CD4-positive, alpha-beta memory T cell (primary cell): ENCODE measurements around the gene MLPH. TPM values are rescaled to one million over a fixed set of nuclear protein-coding genes. Genes with fewer than 3 reads are reported as not detected.

ENCODE experiments used
- CTCF ChIA-PET: fragments of 350-600 bp; sonication (Branson Sonifier 250); formaldehyde crosslinking; loops from one replicate; lab custom pipeline; 2021; ENCODE audit warnings: inconsistent platforms; ENCODE audit not compliant: partially characterized antibody; lab: Charles Lee
- POLR2A ChIA-PET: fragments of 350-600 bp; sonication (Branson Sonifier 250); formaldehyde crosslinking; loops from one replicate; lab custom pipeline; 2021; ENCODE audit not compliant: partially characterized antibody; lab: Charles Lee
- DNase-seq, 5 donors: peaks; one replicate each; pipeline versions ENCODE4 v3.0.0 to v3.0.0-alpha.2; 2020 to 2022; ENCODE audit warnings: mixed read lengths in 1 of 5
- H3K27ac ChIP-seq: one replicate; pipeline ENCODE4 v1.7.0; 2013; ENCODE audit warnings: low read depth, low read length
- H3K27me3 ChIP-seq: 2 replicates; pipeline ENCODE4 v1.7.0; 2013; ENCODE audit warnings: mild to moderate bottlenecking, low read length, moderate library complexity; ENCODE audit not compliant: insufficient read depth
- H3K36me3 ChIP-seq: 2 replicates; pipeline ENCODE4 v1.7.0; 2013; ENCODE audit warnings: mild to moderate bottlenecking, low read length, moderate library complexity; ENCODE audit not compliant: insufficient read depth
- H3K4me1 ChIP-seq: 2 replicates; pipeline ENCODE4 v1.7.0; 2013; ENCODE audit warnings: mild to moderate bottlenecking, low read length, moderate library complexity; ENCODE audit not compliant: insufficient read depth
- H3K4me3 ChIP-seq, 2 donors: one replicate each; pipeline ENCODE4 v1.7.0; 2013; ENCODE audit warnings: low read length in 2 of 2, mild to moderate bottlenecking in 1 of 2
- H3K9me3 ChIP-seq, 2 donors: one replicate each; pipeline ENCODE4 v1.7.0; 2013; ENCODE audit warnings: low read length in 2 of 2, control low read depth in 1 of 2; ENCODE audit not compliant: control insufficient read depth in 1 of 2
- H3K27ac Mint-ChIP-seq, 7 donors: one replicate each; pipeline ENCODE4 v1.8.0; 2020 to 2021; ENCODE audit warnings: mixed read lengths in 7 of 7, mild to moderate bottlenecking in 6 of 7, inconsistent platforms in 3 of 7, moderate library complexity in 3 of 7
- H3K27me3 Mint-ChIP-seq, 2 donors: one replicate each; pipeline ENCODE4 v1.8.0; 2020 to 2021; ENCODE audit warnings: mixed read lengths in 2 of 2
- H3K36me3 Mint-ChIP-seq, 2 donors: one replicate each; pipeline ENCODE4 v1.8.0; 2020 to 2021; ENCODE audit warnings: mixed read lengths in 2 of 2, inconsistent platforms in 1 of 2, mild to moderate bottlenecking in 1 of 2
- H3K4me1 Mint-ChIP-seq, 4 donors: one replicate each; pipeline ENCODE4 v1.8.0; 2020 to 2021; ENCODE audit warnings: mixed read lengths in 4 of 4, mild to moderate bottlenecking in 1 of 4
- H3K4me3 Mint-ChIP-seq, 8 donors: one replicate each; pipeline ENCODE4 v1.8.0; 2020 to 2021; ENCODE audit warnings: mixed read lengths in 8 of 8, mild to moderate bottlenecking in 7 of 8, moderate library complexity in 6 of 8, inconsistent platforms in 3 of 8
- H3K9me3 Mint-ChIP-seq, 8 donors: one replicate each; pipeline ENCODE4 v1.8.0; 2020 to 2021; ENCODE audit warnings: mixed read lengths in 8 of 8, mild to moderate bottlenecking in 5 of 8, inconsistent platforms in 3 of 8, moderate library complexity in 1 of 8
- intact Hi-C: fragments of 100-400 bp; cut with micrococcal nuclease; formaldehyde crosslinking; loops from one replicate; pipeline ENCODE4 v1.15.1; 2023
- polyA plus RNA-seq, 2 donors: library from polyadenylated mRNA; unstranded; fragments of 300-500 nt; fragmentation: Illumina TruSeq; gene quantifications; one replicate each; pipeline ENCODE4 v1.2.3, GENCODE V29; 2021
- total RNA-seq, 2 experiments: library from RNA; stranded (reverse); gene quantifications; one replicate each; pipeline ENCODE4 v1.2.3, GENCODE V29; 2021

The MLPH gene
- total and polyA plus RNA-seq, 4 experiments from 2014 or later = not detected

- CTCF ChIA-PET = interaction anchor here (1.6 to 2.4 kb wide), 2 partner anchors 21 to 25 kb away, joined by 3 to 7 read pairs; no protein-coding TSS in a partner anchor
- intact Hi-C loops = no loop called here
Measured at GRCh38 chr2:237533668-237534161, 46.7 kb downstream of the MLPH start.

GRCh38 chr2:237534380-237534779 lies 47.3 kb downstream of the MLPH start:
- Histone ChIP-seq H3K27me3 (no peaks in the 10 kb centered on the region), H3K4me3 (no peak overlapping the region), H3K4me1 (no peaks in the 10 kb centered on the region), H3K36me3 (no peaks in the 10 kb centered on the region), H3K9me3 (no peaks in the 10 kb centered on the region), H3K27ac (no peak overlapping the region)
- intact Hi-C loops = no loop called here
- ChIA-PET POLR2A (no interaction called here), CTCF (interaction anchor here (2.4 kb wide), 1 partner anchor 22 kb away, joined by 7 read pairs; no protein-coding TSS in a partner anchor)
- no peak overlapping the region for H3K4me3 Mint-ChIP-seq
- no peak for DNase-seq
- H3K4me1 Mint-ChIP-seq = no peaks in the 10 kb centered on the region
- no peaks in the 10 kb centered on the region for H3K36me3 Mint-ChIP-seq
- H3K27me3 Mint-ChIP-seq = peaks cover 0 to 11% of the 10 kb centered on the region in 2 donors
- H3K9me3 Mint-ChIP-seq = no peaks in the 10 kb centered on the region
- H3K27ac Mint-ChIP-seq = no peak overlapping the region

More at GRCh38 chr2:237533668-237534161, 46.7 kb downstream of the MLPH start:
- Histone ChIP-seq H3K4me1 (no peaks in the 10 kb centered on the region), H3K9me3 (no peaks in the 10 kb centered on the region), H3K4me3 (no peak overlapping the region), H3K36me3 (no peaks in the 10 kb centered on the region), H3K27me3 (no peaks in the 10 kb centered on the region), H3K27ac (no peak overlapping the region)
- POLR2A ChIA-PET = no interaction called here
- no peak for DNase-seq
- Mint-ChIP-seq H3K27me3 (peaks cover 0 to 11% of the 10 kb centered on the region in 2 donors), H3K36me3 (no peaks in the 10 kb centered on the region), H3K9me3 (no peaks in the 10 kb centered on the region), H3K4me3 (no peak overlapping the region), H3K27ac (no peak overlapping the region), H3K4me1 (peaks cover 0 to under 1% (median 0%) of the 10 kb centered on the region in 4 donors)

GRCh38 chr2:237535385-237536082 lies 48.5 kb downstream of the MLPH start:
- no peaks in the 10 kb centered on the region for H3K4me1 ChIP-seq
- no peaks in the 10 kb centered on the region for H3K9me3 ChIP-seq
- no peak for DNase-seq
- H3K27ac ChIP-seq = no peak overlapping the region
- ChIA-PET POLR2A (no interaction called here), CTCF (interaction anchor here (2.4 kb wide), 1 partner anchor 23 kb away, joined by 7 read pairs; no protein-coding TSS in a partner anchor)
- intact Hi-C loops = no loop called here
- H3K36me3 ChIP-seq = no peaks in the 10 kb centered on the region
- Mint-ChIP-seq H3K4me1 (no peaks in the 10 kb centered on the region), H3K9me3 (no peaks in the 10 kb centered on the region), H3K36me3 (no peaks in the 10 kb centered on the region), H3K27me3 (peaks cover 0 to 14% of the 10 kb centered on the region in 2 donors), H3K4me3 (no peak overlapping the region), H3K27ac (no peak overlapping the region)
- no peak overlapping the region for H3K4me3 ChIP-seq
- no peaks in the 10 kb centered on the region for H3K27me3 ChIP-seq

GRCh38 chr2:237536083-237536415 lies 49.0 kb downstream of the MLPH start:
- Mint-ChIP-seq H3K4me3 (no peak overlapping the region), H3K9me3 (no peaks in the 10 kb centered on the region), H3K4me1 (no peaks in the 10 kb centered on the region), H3K36me3 (no peaks in the 10 kb centered on the region), H3K27me3 (peaks cover 0 to 14% of the 10 kb centered on the region in 2 donors), H3K27ac (no peak overlapping the region)
- intact Hi-C loops = no loop called here
- no peaks in the 10 kb centered on the region for H3K27me3 ChIP-seq
- H3K4me3 ChIP-seq = no peak overlapping the region
- H3K4me1 ChIP-seq = no peaks in the 10 kb centered on the region
- no peak for DNase-seq
- POLR2A ChIA-PET = no interaction called here
- no peak overlapping the region for H3K27ac ChIP-seq
- H3K9me3 ChIP-seq = no peaks in the 10 kb centered on the region
- CTCF ChIA-PET = interaction anchor here (2.4 kb wide), 1 partner anchor 23 kb away, joined by 7 read pairs; no protein-coding TSS in a partner anchor
- H3K36me3 ChIP-seq = no peaks in the 10 kb centered on the region

GRCh38 chr2:237536617-237537016 lies 49.6 kb downstream of the MLPH start:
- H3K27ac ChIP-seq = no peak overlapping the region
- no peaks in the 10 kb centered on the region for H3K4me1 Mint-ChIP-seq
- no peaks in the 10 kb centered on the region for H3K27me3 ChIP-seq
- POLR2A ChIA-PET = no interaction called here
- no peaks in the 10 kb centered on the region for H3K36me3 Mint-ChIP-seq
- H3K27me3 Mint-ChIP-seq = peaks cover 2 to 16% of the 10 kb centered on the region in 2 donors
- H3K9me3 Mint-ChIP-seq = no peaks in the 10 kb centered on the region
- no peaks in the 10 kb centered on the region for H3K36me3 ChIP-seq
- no peak for DNase-seq
- no peaks in the 10 kb centered on the region for H3K9me3 ChIP-seq
- intact Hi-C loops = no loop called here
- no peak overlapping the region for H3K27ac Mint-ChIP-seq
- no peak overlapping the region for H3K4me3 Mint-ChIP-seq
- H3K4me1 ChIP-seq = no peaks in the 10 kb centered on the region
- CTCF ChIA-PET = no interaction called here
- H3K4me3 ChIP-seq = no peak overlapping the region

GRCh38 chr2:237538001-237538720 lies 51.1 kb downstream of the MLPH start:
- peaks cover 3 to 17% of the 10 kb centered on the region in 2 donors for H3K27me3 Mint-ChIP-seq
- no peak for DNase-seq
- H3K27ac ChIP-seq = no peak overlapping the region
- H3K36me3 ChIP-seq = no peaks in the 10 kb centered on the region
- ChIA-PET POLR2A (no interaction called here), CTCF (no interaction called here)
- no peak overlapping the region for H3K27ac Mint-ChIP-seq
- H3K4me1 ChIP-seq = no peaks in the 10 kb centered on the region
- H3K4me3 ChIP-seq = no peak overlapping the region
- H3K9me3 Mint-ChIP-seq = no peaks in the 10 kb centered on the region
- no peaks in the 10 kb centered on the region for H3K4me1 Mint-ChIP-seq
- H3K27me3 ChIP-seq = no peaks in the 10 kb centered on the region
- no peak overlapping the region for H3K4me3 Mint-ChIP-seq
- H3K36me3 Mint-ChIP-seq = no peaks in the 10 kb centered on the region
- H3K9me3 ChIP-seq = no peaks in the 10 kb centered on the region
- intact Hi-C loops = no loop called here

- Histone ChIP-seq H3K27me3 (no peaks in the 10 kb centered on the region), H3K9me3 (no peaks in the 10 kb centered on the region), H3K27ac (no peak overlapping the region), H3K36me3 (no peaks in the 10 kb centered on the region), H3K4me1 (no peaks in the 10 kb centered on the region), H3K4me3 (no peak overlapping the region)
- Mint-ChIP-seq H3K27ac (no peak overlapping the region), H3K4me1 (no peaks in the 10 kb centered on the region), H3K9me3 (no peaks in the 10 kb centered on the region), H3K36me3 (no peaks in the 10 kb centered on the region), H3K4me3 (no peak overlapping the region), H3K27me3 (peaks cover 3 to 17% of the 10 kb centered on the region in 2 donors)
- CTCF ChIA-PET = no interaction called here
- POLR2A ChIA-PET = no interaction called here
- DNase-seq = no peak
- intact Hi-C loops = no loop called here
Measured at GRCh38 chr2:237538901-237539300, 51.9 kb downstream of the MLPH start.
